GM10248 (cell line): Measurements from ENCODE around the gene SIM2.
A peak's percentile ranks its signal among the peaks of the same experiment; 100 is the strongest.

Experiments
- CTCF ChIA-PET: fragments of 300-600 bp; sonication (Branson Sonifier 250); formaldehyde crosslinking; extraction: SDS; loops from one replicate; lab custom pipeline; 2021; ENCODE audit warnings: antibody characterized with exemption; lab: Yijun Ruan, JAX
- POLR2A ChIA-PET: fragments of 350-650 bp; sonication (Branson Sonifier 250); formaldehyde crosslinking; extraction: SDS; loops from one replicate; lab custom pipeline; 2020; ENCODE audit warnings: antibody characterized with exemption; lab: Yijun Ruan, JAX
- DNase-seq: peaks from one replicate; pipeline ENCODE4 v3.0.0; 2012; ENCODE audit errors: extremely low spot score
- TF ChIP-seq, protein P1 (sequence below): IDR thresholded peaks from 2 replicates; pipeline ENCODE4 v1.5.1; 2012; ENCODE audit warnings: mild to moderate bottlenecking, low read depth; ENCODE audit errors: extremely low read depth, missing control alignments, control extremely low read depth

SIM2 gene

DNA sequence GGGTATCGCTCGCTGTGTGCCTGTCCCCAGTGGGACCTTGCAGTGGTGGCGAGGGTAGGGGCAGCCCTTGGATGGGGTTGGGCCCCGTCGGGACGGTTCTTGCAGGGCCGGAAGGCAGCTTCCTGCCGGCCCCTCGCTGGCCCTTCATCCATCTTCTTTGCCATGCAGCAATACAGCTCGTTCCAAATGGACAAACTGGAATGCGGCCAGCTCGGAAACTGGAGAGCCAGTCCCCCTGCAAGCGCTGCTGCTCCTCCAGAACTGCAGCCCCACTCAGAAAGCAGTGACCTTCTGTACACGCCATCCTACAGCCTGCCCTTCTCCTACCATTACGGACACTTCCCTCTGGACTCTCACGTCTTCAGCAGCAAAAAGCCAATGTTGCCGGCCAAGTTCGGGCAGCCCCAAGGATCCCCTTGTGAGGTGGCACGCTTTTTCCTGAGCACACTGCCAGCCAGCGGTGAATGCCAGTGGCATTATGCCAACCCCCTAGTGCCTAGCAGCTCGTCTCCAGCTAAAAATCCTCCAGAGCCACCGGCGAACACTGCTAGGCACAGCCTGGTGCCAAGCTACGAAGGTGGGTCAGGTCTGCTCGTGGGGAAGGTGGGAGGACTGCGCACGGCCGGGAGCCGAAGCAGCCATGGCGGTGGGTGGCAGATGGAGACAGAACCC is 45.8 kb downstream of the SIM2 start:
- TF ChIP-seq, protein P1, sequence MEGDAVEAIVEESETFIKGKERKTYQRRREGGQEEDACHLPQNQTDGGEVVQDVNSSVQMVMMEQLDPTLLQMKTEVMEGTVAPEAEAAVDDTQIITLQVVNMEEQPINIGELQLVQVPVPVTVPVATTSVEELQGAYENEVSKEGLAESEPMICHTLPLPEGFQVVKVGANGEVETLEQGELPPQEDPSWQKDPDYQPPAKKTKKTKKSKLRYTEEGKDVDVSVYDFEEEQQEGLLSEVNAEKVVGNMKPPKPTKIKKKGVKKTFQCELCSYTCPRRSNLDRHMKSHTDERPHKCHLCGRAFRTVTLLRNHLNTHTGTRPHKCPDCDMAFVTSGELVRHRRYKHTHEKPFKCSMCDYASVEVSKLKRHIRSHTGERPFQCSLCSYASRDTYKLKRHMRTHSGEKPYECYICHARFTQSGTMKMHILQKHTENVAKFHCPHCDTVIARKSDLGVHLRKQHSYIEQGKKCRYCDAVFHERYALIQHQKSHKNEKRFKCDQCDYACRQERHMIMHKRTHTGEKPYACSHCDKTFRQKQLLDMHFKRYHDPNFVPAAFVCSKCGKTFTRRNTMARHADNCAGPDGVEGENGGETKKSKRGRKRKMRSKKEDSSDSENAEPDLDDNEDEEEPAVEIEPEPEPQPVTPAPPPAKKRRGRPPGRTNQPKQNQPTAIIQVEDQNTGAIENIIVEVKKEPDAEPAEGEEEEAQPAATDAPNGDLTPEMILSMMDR = no peak
- CTCF ChIA-PET = interaction anchor here (2.6 kb wide), 1 partner anchor 10 kb away, joined by 10 read pairs; no protein-coding TSS in a partner anchor
- DNase-seq = no peak
- POLR2A ChIA-PET = no interaction called here

DNA sequence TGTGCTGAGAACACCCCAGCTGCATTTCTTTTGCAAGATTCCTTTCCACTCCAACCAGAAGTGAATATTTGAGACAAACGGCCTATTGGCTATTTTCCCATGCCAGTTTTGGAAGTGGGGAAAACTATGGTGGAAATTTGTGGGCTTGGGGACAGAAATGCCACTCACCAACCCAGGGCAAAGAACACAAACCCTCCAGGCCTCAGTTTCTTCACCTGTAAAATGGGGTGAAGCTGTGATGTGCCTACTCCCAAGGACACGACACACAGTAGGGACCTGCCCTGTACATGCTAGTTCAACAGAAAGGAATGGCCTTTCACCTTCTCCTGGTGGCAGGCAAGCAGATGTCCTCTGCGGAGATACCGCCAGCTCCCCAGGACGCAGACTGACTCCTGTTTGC is 46.5 kb downstream of the SIM2 start:
- TF ChIP-seq, protein P1 = no peak
- ChIA-PET POLR2A (no interaction called here), CTCF (interaction anchor here (1.4 to 2.6 kb wide), 3 partner anchors 11 to 109 kb away, joined by 5 to 10 read pairs (median 9); no protein-coding TSS in a partner anchor)
- no peak for DNase-seq

DNA sequence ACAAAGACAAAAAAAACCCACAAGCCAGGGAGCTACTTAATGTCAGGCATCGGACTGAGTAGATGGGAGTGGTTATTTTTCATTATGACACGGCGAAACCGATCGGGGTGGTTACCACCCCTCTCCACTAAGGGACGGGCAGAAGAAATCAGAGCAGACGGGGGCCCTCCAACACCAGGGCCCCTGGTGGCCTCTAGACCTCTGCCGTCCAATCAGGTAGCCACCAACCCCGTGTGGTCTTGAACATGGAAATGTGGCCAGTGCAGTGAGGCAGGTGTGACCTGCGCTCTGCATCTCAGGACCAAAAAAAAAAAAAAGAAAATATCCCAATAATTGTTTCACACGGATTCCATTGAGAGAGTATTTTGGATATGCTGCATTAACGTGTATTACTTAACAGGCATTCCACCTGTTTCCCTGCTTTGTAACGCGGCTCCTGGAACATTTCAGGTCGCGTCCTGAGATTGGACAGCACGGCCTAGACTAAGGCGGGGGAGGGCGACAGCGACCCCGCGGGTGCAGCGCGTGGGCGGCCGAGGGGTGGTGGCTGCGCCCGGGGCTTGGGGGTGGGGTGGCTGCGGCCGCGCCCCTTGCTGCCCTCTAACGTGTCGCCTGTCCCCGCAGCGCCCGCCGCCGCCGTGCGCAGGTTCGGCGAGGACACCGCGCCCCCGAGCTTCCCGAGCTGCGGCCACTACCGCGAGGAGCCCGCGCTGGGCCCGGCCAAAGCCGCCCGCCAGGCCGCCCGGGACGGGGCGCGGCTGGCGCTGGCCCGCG is 48.3 kb downstream of the SIM2 start:
- ChIA-PET CTCF (interaction anchor here (0.6 to 1.6 kb wide), 7 partner anchors 8 to 180 kb away, joined by 3 to 9 read pairs (median 5); no protein-coding TSS in a partner anchor), POLR2A (no interaction called here)
- TF ChIP-seq, protein P1 = no peak
- DNase-seq = no peak

DNA sequence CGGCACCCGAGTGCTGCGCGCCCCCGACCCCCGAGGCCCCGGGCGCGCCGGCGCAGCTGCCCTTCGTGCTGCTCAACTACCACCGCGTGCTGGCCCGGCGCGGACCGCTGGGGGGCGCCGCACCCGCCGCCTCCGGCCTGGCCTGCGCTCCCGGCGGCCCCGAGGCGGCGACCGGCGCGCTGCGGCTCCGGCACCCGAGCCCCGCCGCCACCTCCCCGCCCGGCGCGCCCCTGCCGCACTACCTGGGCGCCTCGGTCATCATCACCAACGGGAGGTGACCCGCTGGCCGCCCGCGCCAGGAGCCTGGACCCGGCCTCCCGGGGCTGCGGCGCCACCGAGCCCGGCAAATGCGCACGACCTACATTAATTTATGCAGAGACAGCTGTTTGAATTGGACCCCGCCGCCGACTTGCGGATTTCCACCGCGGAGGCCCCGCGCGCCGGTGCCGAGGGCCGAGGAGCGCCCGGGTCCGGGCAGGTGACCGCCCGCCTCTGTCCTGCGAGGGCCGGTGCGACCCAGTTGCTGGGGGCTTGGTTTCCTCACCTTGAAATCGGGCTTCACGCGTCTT is 49.0 kb downstream of the SIM2 start:
- TF ChIP-seq, protein P1 = peak; percentile 70
- peak; percentile 52 for DNase-seq
- CTCF ChIA-PET = interaction anchor here (1.5 to 1.6 kb wide), 2 partner anchors 13 to 117 kb away, joined by 4 to 9 read pairs; no protein-coding TSS in a partner anchor
- POLR2A ChIA-PET = no interaction called here

DNA sequence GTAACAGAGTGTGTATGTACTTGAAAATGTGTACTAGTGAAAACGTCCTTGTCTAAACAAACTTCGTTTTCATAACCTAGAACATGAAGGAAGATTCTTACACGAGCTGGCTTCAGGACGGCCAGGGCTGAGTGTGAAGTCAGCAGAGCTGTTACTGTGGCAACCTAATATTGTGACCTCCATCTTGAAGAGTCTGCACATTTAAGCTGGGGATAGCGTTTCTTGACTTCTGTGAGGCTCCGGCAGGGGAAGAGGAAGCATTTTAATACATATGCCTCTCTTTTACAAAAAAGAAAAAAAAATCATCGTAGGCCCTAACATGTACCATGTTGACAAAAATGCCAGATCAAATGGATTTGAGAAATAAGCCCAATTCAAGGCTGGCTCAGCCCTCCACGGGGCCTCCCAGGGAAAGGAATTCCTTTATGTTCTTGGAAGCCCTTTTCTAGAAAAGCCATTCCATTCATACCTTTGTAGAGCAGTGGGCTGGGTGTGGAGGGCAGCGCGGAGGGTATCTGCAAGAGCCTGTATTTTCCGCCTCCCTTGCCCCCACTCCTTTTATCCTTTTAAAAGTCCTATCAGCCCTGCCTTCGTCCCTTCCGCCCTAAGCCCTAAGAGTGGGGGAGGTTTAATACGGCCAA is 51.1 kb downstream of the SIM2 start:
- TF ChIP-seq, protein P1 = no peak
- DNase-seq = no peak
- POLR2A ChIA-PET = no interaction called here
- CTCF ChIA-PET = interaction anchor here (1.7 kb wide), 1 partner anchor 12 kb away, joined by 4 read pairs; no protein-coding TSS in a partner anchor

DNA sequence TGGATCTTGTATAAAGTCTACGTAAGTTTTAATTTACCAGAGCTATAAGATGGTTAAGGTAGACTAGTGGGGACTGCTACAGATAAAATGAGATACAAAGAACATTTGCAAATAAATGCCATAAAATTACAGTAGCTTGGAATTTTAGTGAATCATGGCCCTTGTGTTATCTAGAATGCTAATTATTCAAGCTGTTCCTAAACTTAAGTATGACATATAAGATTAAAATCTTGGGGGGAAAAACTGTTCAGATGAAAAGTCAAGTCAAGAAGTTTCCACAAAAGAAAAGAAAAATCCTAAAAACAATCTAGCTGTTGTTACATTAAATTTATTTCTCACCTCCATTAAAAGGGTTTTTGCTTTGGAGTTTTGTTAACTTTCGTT is 51.7 kb downstream of the SIM2 start:
- ChIA-PET CTCF (no interaction called here), POLR2A (no interaction called here)
- TF ChIP-seq, protein P1 = no peak
- DNase-seq = no peak
